DOHH2 (cell line): ENCODE measurements around the gene BTBD3.

ENCODE experiments used
- H3F3A ChIP-seq: fragments of 200-600 bp; sonication (generic), shearing (Covaris generic); 2 replicates; pipeline ENCODE4 v1.6.0; 2016; ENCODE audit warnings: antibody characterized with exemption, mild to moderate bottlenecking; ENCODE audit not compliant: control insufficient read depth, insufficient read depth
- H3K27ac ChIP-seq: fragments of 200-600 bp; sonication (generic); 2 replicates; pipeline ENCODE4 v1.5.1; 2014; ENCODE audit warnings: low read depth, mild to moderate bottlenecking, low read length, moderate library complexity
- H3K27me3 ChIP-seq: fragments of 200-600 bp; sonication (generic); 2 replicates; pipeline ENCODE4 v1.6.1; 2014; ENCODE audit warnings: mild to moderate bottlenecking, low read length, mixed read lengths; ENCODE audit not compliant: control insufficient read depth
- H3K36me3 ChIP-seq: fragments of 200-600 bp; sonication (generic); 2 replicates; pipeline ENCODE4 v1.6.1; 2014; ENCODE audit warnings: mild to moderate bottlenecking, low read length, moderate library complexity, mixed read lengths; ENCODE audit not compliant: control insufficient read depth
- H3K4me1 ChIP-seq: fragments of 200-600 bp; sonication (generic); 2 replicates; pipeline ENCODE4 v1.6.1; 2014; ENCODE audit warnings: mild to moderate bottlenecking, low read length, mixed read lengths; ENCODE audit not compliant: control insufficient read depth
- H3K4me2 ChIP-seq: fragments of 200-600 bp; sonication (generic); 2 replicates; pipeline ENCODE4 v1.6.0; 2014; ENCODE audit warnings: mild to moderate bottlenecking, low read length, moderate library complexity
- H3K4me3 ChIP-seq: fragments of 200-600 bp; sonication (generic); 2 replicates; pipeline ENCODE4 v1.5.1; 2014; ENCODE audit warnings: mild to moderate bottlenecking, low read length, mixed read lengths
- H3K79me2 ChIP-seq: fragments of 200-600 bp; sonication (generic); 2 replicates; pipeline ENCODE4 v1.6.1; 2014; ENCODE audit warnings: mild to moderate bottlenecking, low read length, mixed read lengths; ENCODE audit not compliant: control insufficient read depth
- H3K9me2 ChIP-seq: fragments of 200-600 bp; sonication (generic); replicated peaks from 2 replicates; pipeline ENCODE4 v1.6.1; 2014; ENCODE audit warnings: mild to moderate bottlenecking, low read length, mixed read lengths; ENCODE audit not compliant: control insufficient read depth
- H3K9me3 ChIP-seq: fragments of 200-600 bp; sonication (generic); 2 replicates; pipeline ENCODE4 v1.6.1; 2014; ENCODE audit warnings: antibody characterized with exemption, low read length, mixed read lengths; ENCODE audit not compliant: control insufficient read depth, insufficient read depth
- H4K20me1 ChIP-seq: fragments of 200-600 bp; sonication (generic); 2 replicates; pipeline ENCODE4 v1.6.0; 2014; ENCODE audit warnings: low read depth, mild to moderate bottlenecking, antibody characterized with exemption, low read length, moderate library complexity; ENCODE audit not compliant: control insufficient read depth, insufficient read depth
- CTCF ChIP-seq: fragments of 200-600 bp; sonication (generic); IDR thresholded peaks from one replicate; pipeline ENCODE4 v1.5.1; 2014; ENCODE audit warnings: antibody characterized with exemption, mild to moderate bottlenecking, low read depth, low read length; ENCODE audit not compliant: poor library complexity, severe bottlenecking
- EZH2phosphoT487 ChIP-seq: fragments of 200-600 bp; sonication (generic); IDR thresholded peaks from 2 replicates; pipeline ENCODE4 v1.6.1; 2017; ENCODE audit warnings: borderline replicate concordance, mild to moderate bottlenecking, antibody characterized with exemption, low read length, moderate library complexity, mixed read lengths

The BTBD3 gene

GRCh38 chr20:11876555-11876954 lies 41.1 kb upstream of the BTBD3 start:
- Histone ChIP-seq H3K9me2 (no peaks in the 10 kb centered on the region), H3K27me3 (no peaks in the 10 kb centered on the region), H3K4me1 (no peaks in the 10 kb centered on the region), H3K27ac (no peak overlapping the region), H3K9me3 (no peaks in the 10 kb centered on the region; the same call in 1 of the 2 replicates), H3F3A (no peaks in the 10 kb centered on the region), H3K79me2 (no peaks in the 10 kb centered on the region), H3K36me3 (no peaks in the 10 kb centered on the region), H3K4me2 (no peak overlapping the region), H3K4me3 (no peak overlapping the region), H4K20me1 (no peaks in the 10 kb centered on the region)
- TF ChIP-seq CTCF: no peak
- no peak for TF ChIP-seq EZH2phosphoT487

- Histone ChIP-seq H3K27ac (no peak overlapping the region), H3K9me3 (no peaks in the 10 kb centered on the region; the same call in 1 of the 2 replicates), H3K4me2 (no peak overlapping the region), H3K36me3 (no peaks in the 10 kb centered on the region), H3K27me3 (no peaks in the 10 kb centered on the region), H3K4me3 (no peak overlapping the region), H3K4me1 (no peaks in the 10 kb centered on the region), H3K79me2 (no peaks in the 10 kb centered on the region), H4K20me1 (no peaks in the 10 kb centered on the region), H3F3A (no peaks in the 10 kb centered on the region), H3K9me2 (no peaks in the 10 kb centered on the region)
- TF ChIP-seq CTCF (no peak), EZH2phosphoT487 (no peak)
Observed at GRCh38 chr20:11880680-11881079, 37.0 kb upstream of the BTBD3 start.

- Histone ChIP-seq H3F3A (no peaks in the 10 kb centered on the region), H3K4me3 (no peak overlapping the region), H3K9me2 (no peaks in the 10 kb centered on the region), H3K4me2 (no peak overlapping the region), H4K20me1 (no peaks in the 10 kb centered on the region), H3K27me3 (no peaks in the 10 kb centered on the region), H3K9me3 (no peaks in the 10 kb centered on the region; the same call in 1 of the 2 replicates), H3K79me2 (no peaks in the 10 kb centered on the region), H3K27ac (no peak overlapping the region), H3K4me1 (no peaks in the 10 kb centered on the region), H3K36me3 (no peaks in the 10 kb centered on the region)
- TF ChIP-seq EZH2phosphoT487 (no peak), CTCF (no peak)
Observed at GRCh38 chr20:11881449-11881848, 36.2 kb upstream of the BTBD3 start.

GRCh38 chr20:11882651-11883050 lies 35.0 kb upstream of the BTBD3 start:
- no peak overlapping the region for H3K4me2 ChIP-seq
- TF ChIP-seq EZH2phosphoT487: no peak
- no peak for TF ChIP-seq CTCF
- no peaks in the 10 kb centered on the region for H3K27me3 ChIP-seq

More at GRCh38 chr20:11882651-11883050, 35.0 kb upstream of the BTBD3 start:
- Histone ChIP-seq H3F3A (no peaks in the 10 kb centered on the region), H3K27ac (no peak overlapping the region), H3K36me3 (no peaks in the 10 kb centered on the region), H3K4me1 (no peaks in the 10 kb centered on the region), H3K4me3 (no peak overlapping the region), H4K20me1 (no peaks in the 10 kb centered on the region), H3K9me2 (no peaks in the 10 kb centered on the region), H3K9me3 (no peaks in the 10 kb centered on the region; the same call in 1 of the 2 replicates), H3K79me2 (no peaks in the 10 kb centered on the region)
